GM18907 (cell line): ENCODE data around the gene UQCC2.

ENCODE experiments used
- ATAC-seq: cut with Tn5 transposase; IDR thresholded peaks from one replicate; pipeline ENCODE4 v1.9.1; 2021; ENCODE audit warnings: mild to moderate bottlenecking, moderate library complexity; ENCODE audit not compliant: unreplicated experiment

The UQCC2 gene

GRCh38 chr6:33708516-33709204, 2.8 kb downstream of the UQCC2 start:
- no peak for ATAC-seq

GRCh38 chr6:33707771-33708170, 3.7 kb downstream of the UQCC2 start:
- no peak for ATAC-seq

- no peak for ATAC-seq
Measured at GRCh38 chr6:33705955-33706725, 5.4 kb downstream of the UQCC2 start.

GRCh38 chr6:33705268-33705885, 6.1 kb downstream of the UQCC2 start:
- ATAC-seq = no peak

GRCh38 chr6:33704215-33705066, 7.1 kb downstream of the UQCC2 start:
- no peak for ATAC-seq

GRCh38 chr6:33702345-33702977, 9.0 kb downstream of the UQCC2 start:
- no peak for ATAC-seq

GRCh38 chr6:33700391-33701050, 11.0 kb downstream of the UQCC2 start:
- ATAC-seq = peak; percentile 42

- ATAC-seq = no peak
Measured at GRCh38 chr6:33699739-33700138, 11.8 kb downstream of the UQCC2 start.

GRCh38 chr6:33699131-33699530, 12.4 kb downstream of the UQCC2 start:
- no peak for ATAC-seq

GRCh38 chr6:33698494-33698893, 13.0 kb downstream of the UQCC2 start:
- no peak for ATAC-seq

GRCh38 chr6:33697845-33698244, 13.7 kb downstream of the UQCC2 start:
- no peak for ATAC-seq

- no peak for ATAC-seq
Measured at GRCh38 chr6:33696548-33697518, 14.7 kb downstream of the UQCC2 start.

GRCh38 chr6:33696076-33696475, 15.4 kb downstream of the UQCC2 start:
- no peak for ATAC-seq

GRCh38 chr6:33695451-33695887, 16.0 kb downstream of the UQCC2 start:
- no peak for ATAC-seq

- no peak for ATAC-seq
Measured at GRCh38 chr6:33694977-33695376, 16.5 kb downstream of the UQCC2 start.

GRCh38 chr6:33694401-33694931, 17.0 kb downstream of the UQCC2 start:
- ATAC-seq = no peak

- no peak for ATAC-seq
Measured at GRCh38 chr6:33693186-33694105, 18.1 kb downstream of the UQCC2 start.

GRCh38 chr6:33692760-33693158, 18.7 kb downstream of the UQCC2 start:
- peak; percentile 41 for ATAC-seq
